Activated naive CD4-positive, alpha-beta T cell treated with anti-CD3 and anti-CD28 coated beads, Interleukin-2, amount 50 U/mL, for 72 hours (primary cell): ENCODE measurements around the gene PLGLB1. TPM values are rescaled to one million over a fixed set of nuclear protein-coding genes. Genes with fewer than 3 reads are reported as not detected.

Experiments used
- total RNA-seq, 2 donors: library from RNA; stranded (reverse); gene quantifications; one replicate each; pipeline ENCODE4 v1.2.3, GENCODE V29; 2022

PLGLB1 gene
- total RNA-seq, 2 donors from 2014 or later: 0.50 to 2.3 TPM

Other genes with a start within 250 kb of the PLGLB1 start
- 1 to 10 TPM in 1 of 2 donors, under 1 TPM in 1; 0.31 to 1.7 TPM for gene CD8A, start 230.9 kb downstream of the PLGLB1 start, total RNA-seq
- 1 to 10 TPM; 1.3 to 2.8 TPM for gene CD8B, start 160.0 kb downstream of the PLGLB1 start, total RNA-seq
- 1 to 10 TPM; 1.1 to 4.1 TPM for gene RGPD1, start 79.7 kb downstream of the PLGLB1 start, total RNA-seq